NCI-H526 treated with DMSO at 0.1 percent for 48 hours (cell line): ENCODE results near the gene ASF1B.

Experiments
- DNase-seq: peaks from one replicate; lab custom pipeline; 2025; lab: John Stamatoyannopoulos, UW

Gene ASF1B

GRCh38 chr19:14085309-14085995 lies 50.9 kb downstream of the ASF1B start, which contains the start of gene C19orf67:
C19orf67 (minus strand) TSS chr19:14085783; CDS start chr19:14085627, 156 bp downstream.
- DNase-seq, result no peak

GRCh38 chr19:14082675-14082960 lies 53.8 kb downstream of the ASF1B start:
- DNase-seq, result no peak

DNA sequence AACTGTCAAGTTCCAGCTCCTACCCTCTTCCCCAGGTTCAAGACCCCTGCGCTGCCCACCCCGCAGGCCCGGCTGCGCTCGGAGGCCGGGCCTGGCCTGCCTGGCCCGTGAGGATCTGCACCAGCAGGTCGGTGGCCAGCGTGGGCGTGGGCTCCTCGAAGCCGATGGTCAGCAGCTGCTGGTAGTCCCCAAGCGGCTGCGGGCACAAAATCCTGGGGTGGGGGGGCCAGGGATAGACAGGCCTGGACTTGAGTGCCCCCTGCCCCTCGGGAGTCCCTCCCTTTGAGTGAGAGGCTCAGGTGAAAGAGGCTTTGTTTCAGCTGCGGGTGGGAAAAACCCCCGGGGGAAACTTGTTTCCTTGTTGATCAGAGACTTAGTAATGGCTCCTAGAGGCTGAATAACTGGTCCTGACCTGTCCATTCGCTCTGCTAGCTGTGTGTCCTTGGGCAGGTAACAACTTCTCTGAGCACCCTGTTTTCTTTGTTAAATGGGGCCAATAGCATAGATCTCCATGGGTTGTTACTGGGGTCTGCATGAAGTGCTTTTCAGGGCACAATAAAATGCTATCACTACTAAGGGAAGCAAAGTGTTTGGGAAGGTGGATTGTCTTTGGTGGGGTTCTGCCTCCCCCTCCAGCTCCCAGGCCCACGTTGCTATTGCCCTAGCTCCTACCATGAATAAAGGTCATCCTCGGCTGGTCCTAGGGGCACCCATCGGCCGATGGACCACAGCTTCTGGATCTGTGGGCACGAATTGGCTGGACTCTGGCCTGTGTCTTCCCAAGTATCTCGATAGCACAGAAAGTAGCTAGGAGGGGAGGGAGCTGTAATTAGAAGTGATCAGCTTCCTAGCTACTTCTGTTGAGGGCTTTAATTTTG lies 54.4 kb downstream of the ASF1B start:
- DNase-seq, result no peak

DNA sequence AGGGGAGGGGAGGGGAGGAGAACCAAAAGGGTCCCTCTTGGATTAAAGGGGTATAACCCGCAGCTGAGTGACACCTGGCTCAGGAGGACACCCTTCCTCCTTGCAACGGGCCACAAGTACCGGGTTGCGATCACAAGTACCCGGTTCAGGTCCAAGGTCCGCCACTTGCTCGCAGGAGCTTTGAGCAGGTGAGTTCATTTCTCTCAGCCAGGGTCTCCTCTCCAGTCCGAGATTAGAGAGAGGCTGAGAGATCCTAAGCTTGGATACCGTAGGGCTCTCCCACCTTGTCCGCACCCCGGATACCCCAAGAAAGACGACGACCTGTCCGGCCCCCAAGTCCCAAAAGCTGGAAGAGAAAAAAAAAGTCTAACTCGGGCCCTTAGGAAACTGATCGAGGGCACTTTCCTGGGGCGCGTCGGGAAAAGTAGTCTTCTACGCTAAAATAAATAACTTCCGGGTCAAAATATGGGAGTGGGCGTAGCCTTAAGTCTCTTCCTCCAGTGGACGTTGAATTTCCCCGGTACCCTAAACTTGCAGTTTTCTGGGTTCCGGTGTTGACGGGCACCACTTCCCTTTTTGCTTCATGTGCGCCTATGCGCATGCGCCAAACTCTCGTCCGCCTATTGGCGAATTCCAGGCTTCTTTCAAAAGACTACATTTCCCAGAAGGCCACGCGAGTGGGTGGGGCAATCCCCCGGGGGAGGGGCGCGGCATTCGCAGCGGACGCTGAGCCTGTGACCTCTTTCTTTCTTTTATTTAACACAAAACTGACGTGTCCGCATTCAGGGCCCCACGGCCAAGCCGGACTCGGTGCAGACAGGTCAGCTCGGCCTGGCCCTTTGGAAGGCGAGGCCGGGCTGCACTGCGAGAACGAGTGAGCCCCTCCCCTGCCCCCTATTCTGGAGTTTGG lies 55.2 kb downstream of the ASF1B start:
- DNase-seq, result peak; percentile 88

DNA sequence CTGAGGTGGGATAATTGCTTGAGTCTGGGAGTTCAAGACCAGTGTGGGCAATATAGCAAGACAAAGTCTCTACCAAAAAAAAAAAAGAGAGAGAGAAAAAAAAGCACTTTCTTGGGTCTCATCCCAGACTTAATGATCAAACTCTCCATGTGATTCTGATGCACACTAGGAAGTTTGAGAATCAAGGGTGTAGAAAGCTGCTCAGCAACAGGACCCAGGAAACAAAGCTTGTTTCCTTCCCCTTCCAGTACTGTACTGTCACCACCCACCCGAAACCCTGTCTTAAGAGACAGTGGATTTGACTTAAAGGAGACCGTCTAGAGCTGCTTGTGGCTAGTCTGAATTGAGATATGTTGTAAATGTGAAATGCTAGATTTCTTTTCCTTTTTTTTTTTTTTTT lies 58.0 kb downstream of the ASF1B start:
- DNase-seq, result no peak

GRCh38 chr19:14073925-14074838 lies 62.2 kb downstream of the ASF1B start:
- no peak for DNase-seq

- no peak for DNase-seq
Observed at GRCh38 chr19:14073261-14073924, 63.0 kb downstream of the ASF1B start.

- DNase-seq, result no peak
Observed at GRCh38 chr19:14072535-14073260, 63.7 kb downstream of the ASF1B start, which contains the start of gene MISP3. MISP3 (plus strand) TSS chr19:14072786; CDS start chr19:14073310, 524 bp downstream.

DNA sequence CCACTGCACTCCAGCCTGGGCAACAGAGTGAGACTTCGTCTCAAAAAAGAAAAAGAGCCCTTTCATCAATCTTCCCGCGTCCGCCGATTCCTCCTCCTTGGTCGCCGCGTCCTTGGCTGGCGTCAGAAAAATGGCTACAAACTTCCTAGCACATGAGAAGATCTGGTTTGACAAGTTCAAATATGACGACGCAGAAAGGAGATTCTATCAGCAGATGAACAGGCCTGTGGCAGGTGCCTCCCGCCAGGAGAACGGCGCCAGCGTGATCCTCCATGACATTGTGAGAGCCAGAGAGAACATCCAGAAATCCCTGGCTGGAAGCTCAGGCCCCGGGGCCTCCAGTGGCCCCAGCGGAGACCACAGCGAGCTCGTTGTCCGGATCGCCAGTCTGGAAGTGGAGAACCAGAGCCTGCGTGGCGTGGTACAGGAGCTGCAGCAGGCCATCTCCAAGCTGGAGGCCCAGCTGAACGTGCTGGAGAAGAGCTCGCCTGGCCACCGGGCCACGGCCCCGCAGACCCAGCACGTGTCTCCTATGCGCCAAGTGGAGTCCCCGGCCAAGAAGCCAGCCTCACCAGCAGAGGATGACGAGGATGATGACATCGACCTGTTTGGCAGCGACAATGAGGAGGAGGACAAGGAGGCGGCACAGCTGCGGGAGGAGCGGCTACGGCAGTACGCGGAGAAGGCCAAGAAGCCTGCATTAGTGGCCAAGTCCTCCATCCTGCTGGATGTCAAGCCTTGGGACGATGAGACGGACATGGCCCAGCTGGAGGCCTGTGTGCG lies 65.9 kb downstream of the ASF1B start:
- DNase-seq, result no peak
